Measurements from ENCODE around the gene PHTF1. TPM values are rescaled to one million over a fixed set of nuclear protein-coding genes. Genes with fewer than 3 reads are reported as not detected.
A peak's percentile ranks its signal among the peaks of the same experiment; 100 is the strongest.

Gene PHTF1
- total RNA-seq, 2 donors from 2014 or later = 8.5 to 9.8 TPM

DNA sequence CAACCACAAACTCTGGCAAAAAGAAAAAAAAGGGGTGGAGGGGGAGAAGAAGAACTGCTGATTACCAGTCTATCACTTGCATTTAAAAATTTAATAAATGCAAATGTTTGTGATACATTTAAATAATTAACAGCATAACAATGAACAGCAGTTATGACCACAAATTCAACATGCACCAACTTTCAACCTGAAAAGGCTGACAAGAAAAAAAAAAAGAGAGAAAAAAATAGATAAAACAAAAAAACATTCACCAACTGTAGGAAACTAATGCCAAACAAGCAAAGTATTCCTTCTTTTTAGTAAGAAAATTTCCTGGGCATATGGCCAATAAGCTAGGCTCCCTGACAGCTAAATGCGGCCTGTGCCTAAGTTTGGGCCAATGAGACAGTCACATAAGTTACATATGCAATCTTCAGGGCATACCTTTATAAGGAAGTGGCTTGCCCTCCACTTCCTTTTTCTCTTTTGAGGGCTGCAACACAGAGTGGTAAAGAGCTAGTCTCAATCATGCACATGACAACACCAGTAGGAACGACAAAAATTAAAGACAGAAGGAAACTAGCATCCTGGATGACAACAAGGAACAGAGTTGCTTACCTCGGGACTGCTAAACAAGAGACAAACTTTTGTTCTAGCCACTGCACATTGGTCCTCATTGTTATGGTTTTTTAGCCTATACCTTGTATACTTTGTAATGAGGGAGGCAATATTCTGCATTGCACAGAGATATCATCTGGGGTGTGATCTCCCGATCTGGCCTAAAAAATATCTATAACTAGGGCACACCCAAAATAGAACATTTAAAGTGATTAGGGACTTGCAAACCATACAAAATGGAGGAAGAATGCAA lies 24.2 kb upstream of the PHTF1 start:
- intact Hi-C loops (cut with DNase I) = no loop called here
- Histone ChIP-seq H3K27me3 (no peaks in the 10 kb centered on the region), H3K36me3 (no peaks in the 10 kb centered on the region), H3K27ac (peak overlapping the region; percentile 19), H3K4me3 (no peak overlapping the region), H3K4me1 (peaks cover 6% of the 10 kb centered on the region), H3K9me3 (no peaks in the 10 kb centered on the region), H3K9ac (ENCODE audit: low read depth in 2 of 2, low read length in 2 of 2) (no peak overlapping the region)
- DNase-seq = peak; percentile 66
- TF ChIP-seq, protein P1, sequence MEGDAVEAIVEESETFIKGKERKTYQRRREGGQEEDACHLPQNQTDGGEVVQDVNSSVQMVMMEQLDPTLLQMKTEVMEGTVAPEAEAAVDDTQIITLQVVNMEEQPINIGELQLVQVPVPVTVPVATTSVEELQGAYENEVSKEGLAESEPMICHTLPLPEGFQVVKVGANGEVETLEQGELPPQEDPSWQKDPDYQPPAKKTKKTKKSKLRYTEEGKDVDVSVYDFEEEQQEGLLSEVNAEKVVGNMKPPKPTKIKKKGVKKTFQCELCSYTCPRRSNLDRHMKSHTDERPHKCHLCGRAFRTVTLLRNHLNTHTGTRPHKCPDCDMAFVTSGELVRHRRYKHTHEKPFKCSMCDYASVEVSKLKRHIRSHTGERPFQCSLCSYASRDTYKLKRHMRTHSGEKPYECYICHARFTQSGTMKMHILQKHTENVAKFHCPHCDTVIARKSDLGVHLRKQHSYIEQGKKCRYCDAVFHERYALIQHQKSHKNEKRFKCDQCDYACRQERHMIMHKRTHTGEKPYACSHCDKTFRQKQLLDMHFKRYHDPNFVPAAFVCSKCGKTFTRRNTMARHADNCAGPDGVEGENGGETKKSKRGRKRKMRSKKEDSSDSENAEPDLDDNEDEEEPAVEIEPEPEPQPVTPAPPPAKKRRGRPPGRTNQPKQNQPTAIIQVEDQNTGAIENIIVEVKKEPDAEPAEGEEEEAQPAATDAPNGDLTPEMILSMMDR (IDR thresholded peaks at IDR 0.05) = no peak

DNA sequence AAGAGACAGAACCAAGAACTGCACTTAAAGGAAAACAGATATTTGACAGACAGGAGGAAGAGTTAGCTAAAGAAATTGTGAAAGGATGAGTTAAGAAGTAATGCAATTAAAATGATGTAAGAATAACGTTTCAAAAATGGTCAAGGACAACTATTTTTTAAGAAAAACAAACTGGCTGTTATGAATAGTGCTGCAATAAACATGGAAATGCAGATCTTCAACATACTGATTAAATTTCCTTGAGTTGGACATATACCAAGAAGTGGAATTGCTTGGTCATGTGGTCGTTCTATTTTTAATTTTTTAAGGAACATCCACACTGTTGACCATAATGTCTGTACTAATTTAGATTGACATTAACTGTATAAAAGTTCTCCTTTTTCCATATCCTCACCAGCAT lies 23.1 kb upstream of the PHTF1 start:
- intact Hi-C loops (cut with DNase I) = no loop called here
- Histone ChIP-seq H3K9me3 (no peaks in the 10 kb centered on the region), H3K9ac (ENCODE audit: low read depth in 2 of 2, low read length in 2 of 2) (no peak overlapping the region), H3K36me3 (no peaks in the 10 kb centered on the region), H3K4me3 (no peak overlapping the region), H3K27me3 (no peaks in the 10 kb centered on the region), H3K27ac (no peak overlapping the region), H3K4me1 (peaks cover 6% of the 10 kb centered on the region)
- no peak for DNase-seq
- TF ChIP-seq, protein P1 (IDR thresholded peaks at IDR 0.05) = no peak

DNA sequence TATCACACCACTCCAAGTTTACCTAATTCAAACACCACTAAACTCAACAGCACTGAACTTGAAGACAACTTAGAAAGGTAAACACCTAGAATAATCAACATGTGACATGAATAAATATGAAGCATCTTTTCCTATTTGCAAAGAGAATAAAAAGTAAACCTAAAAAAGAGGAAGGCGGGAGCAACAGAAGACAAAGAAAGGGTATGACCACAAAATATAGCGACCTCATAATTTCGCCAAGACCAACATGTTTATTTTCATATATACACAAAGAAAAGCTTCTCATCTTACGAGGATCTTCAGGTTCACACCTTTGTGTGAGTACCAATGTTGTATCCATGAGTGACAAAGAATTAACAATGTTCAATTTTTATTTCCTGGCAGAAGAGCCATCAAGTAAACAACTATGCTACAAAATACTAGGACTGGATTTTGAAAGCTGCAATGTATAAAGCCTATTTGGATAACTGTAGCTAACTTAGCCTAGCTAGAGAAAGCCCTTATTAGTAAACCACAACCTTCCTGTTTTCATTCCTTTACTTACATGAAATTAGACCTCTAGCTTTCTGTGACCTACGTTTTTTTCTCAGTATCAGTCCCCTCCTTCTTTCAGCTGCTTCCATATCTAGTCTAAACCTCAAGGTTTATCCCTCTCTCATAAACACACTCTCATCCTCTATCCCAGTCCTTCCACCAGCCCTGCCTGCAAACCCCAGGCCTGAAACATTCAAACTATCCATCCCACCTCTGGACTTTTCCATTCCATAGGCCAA lies 21.3 kb upstream of the PHTF1 start:
- H3K9ac ChIP-seq (ENCODE audit: low read depth in 2 of 2, low read length in 2 of 2) = no peak overlapping the region
- no peaks in the 10 kb centered on the region for H3K9me3 ChIP-seq
- no peak overlapping the region for H3K4me3 ChIP-seq
- DNase-seq = no peak
- no peaks in the 10 kb centered on the region for H3K27me3 ChIP-seq
- no peaks in the 10 kb centered on the region for H3K36me3 ChIP-seq
- H3K4me1 ChIP-seq = peaks cover 6% of the 10 kb centered on the region
- peak overlapping the region; percentile 26 for H3K27ac ChIP-seq
- TF ChIP-seq, protein P1 (IDR thresholded peaks at IDR 0.05) = no peak
- intact Hi-C loops (cut with DNase I) = no loop called here

DNA sequence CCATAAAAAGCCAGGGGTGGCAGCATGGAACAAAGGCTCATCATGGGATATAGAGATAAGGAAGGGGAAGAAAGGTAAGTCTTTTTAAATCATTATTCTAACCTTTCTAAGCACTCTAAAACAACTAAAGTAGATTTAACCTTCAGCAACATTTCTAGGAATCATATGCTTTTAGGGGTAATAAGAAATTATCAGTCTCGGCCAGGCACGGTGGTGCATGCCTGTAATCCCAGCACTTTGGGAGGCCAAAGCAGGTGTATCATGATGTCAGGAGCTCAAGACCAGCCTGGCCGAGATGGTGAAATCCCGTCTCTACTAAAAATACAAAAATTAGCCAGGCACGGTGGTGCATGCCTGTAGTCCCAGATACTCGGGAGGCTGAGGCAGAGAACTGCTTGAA lies 20.3 kb upstream of the PHTF1 start:
- Histone ChIP-seq H3K9me3 (no peaks in the 10 kb centered on the region), H3K9ac (ENCODE audit: low read depth in 2 of 2, low read length in 2 of 2) (no peak overlapping the region), H3K27ac (no peak overlapping the region), H3K4me3 (no peak overlapping the region), H3K4me1 (peaks cover 6% of the 10 kb centered on the region), H3K27me3 (no peaks in the 10 kb centered on the region), H3K36me3 (no peaks in the 10 kb centered on the region)
- no peak for DNase-seq
- TF ChIP-seq, protein P1 (IDR thresholded peaks at IDR 0.05) = no peak
- intact Hi-C loops (cut with DNase I) = no loop called here

DNA sequence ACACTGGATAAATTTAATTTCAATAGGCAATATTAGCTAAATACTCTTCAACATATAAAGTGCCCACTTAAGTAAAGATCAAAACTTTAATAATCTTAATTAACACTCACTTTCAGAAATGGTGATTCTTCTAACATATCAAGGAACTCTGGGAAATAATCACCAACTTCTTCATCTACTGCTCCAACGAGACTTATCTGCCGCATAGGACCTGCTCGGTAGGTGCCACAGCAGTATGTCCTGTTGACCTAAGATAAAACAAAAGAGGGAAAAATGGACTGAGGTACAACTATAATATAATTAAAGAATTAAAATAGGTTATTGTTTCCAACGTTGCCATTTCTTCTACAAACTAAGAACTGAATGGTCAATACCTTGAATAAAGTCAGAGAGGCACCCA lies 18.3 kb upstream of the PHTF1 start:
- Histone ChIP-seq H3K36me3 (no peaks in the 10 kb centered on the region), H3K27me3 (no peaks in the 10 kb centered on the region), H3K27ac (no peak overlapping the region), H3K9ac (ENCODE audit: low read depth in 2 of 2, low read length in 2 of 2) (no peak overlapping the region), H3K4me1 (peaks cover 6% of the 10 kb centered on the region), H3K9me3 (no peaks in the 10 kb centered on the region), H3K4me3 (no peak overlapping the region)
- DNase-seq = no peak
- TF ChIP-seq, protein P1 (IDR thresholded peaks at IDR 0.05) = no peak
- intact Hi-C loops (cut with DNase I) = no loop called here

Measured in colonic mucosa (tissue), 4 donors.